ENCODE results near the gene CA4.

The CA4 gene

DNA sequence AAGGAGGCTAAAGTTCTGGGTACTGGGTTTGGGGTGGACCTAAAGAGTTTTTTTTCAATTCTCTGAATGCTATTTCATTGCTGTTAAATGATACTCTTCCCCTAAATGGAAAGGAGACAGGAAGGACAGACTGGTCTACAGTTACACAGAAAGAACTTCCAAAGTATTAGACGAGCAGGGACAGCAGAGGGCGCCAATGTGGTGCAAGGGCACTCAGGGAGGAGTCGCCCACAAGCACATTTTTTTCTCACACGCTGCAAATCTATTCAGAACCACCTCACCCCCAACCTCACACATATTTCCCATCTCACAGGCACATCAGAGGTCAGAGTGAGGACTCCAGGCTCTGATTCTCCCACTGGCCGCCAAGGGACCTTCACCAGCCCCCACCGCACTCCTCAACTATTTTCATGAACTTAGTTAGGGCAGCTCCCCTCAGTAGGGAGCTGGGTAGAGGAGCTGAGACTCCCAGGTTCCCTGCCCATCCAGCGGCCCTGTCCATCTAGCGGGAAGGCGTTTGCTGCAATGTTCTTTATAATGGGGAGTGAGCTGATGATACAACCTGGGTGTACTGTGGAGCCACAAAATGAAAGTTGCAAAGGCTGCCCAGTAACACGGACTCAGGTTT is 6.8 kb upstream of the CA4 start:
- H3K4me1 Mint-ChIP-seq: peaks cover 24% of the 10 kb centered on the region
- no peaks in the 10 kb centered on the region for H3K9me3 Mint-ChIP-seq
- H3K36me3 Mint-ChIP-seq: no peaks in the 10 kb centered on the region
- no peak overlapping the region for H3K27ac Mint-ChIP-seq
- H3K27me3 Mint-ChIP-seq: peaks cover 62% of the 10 kb centered on the region
- no peak overlapping the region for H3K4me3 Mint-ChIP-seq

DNA sequence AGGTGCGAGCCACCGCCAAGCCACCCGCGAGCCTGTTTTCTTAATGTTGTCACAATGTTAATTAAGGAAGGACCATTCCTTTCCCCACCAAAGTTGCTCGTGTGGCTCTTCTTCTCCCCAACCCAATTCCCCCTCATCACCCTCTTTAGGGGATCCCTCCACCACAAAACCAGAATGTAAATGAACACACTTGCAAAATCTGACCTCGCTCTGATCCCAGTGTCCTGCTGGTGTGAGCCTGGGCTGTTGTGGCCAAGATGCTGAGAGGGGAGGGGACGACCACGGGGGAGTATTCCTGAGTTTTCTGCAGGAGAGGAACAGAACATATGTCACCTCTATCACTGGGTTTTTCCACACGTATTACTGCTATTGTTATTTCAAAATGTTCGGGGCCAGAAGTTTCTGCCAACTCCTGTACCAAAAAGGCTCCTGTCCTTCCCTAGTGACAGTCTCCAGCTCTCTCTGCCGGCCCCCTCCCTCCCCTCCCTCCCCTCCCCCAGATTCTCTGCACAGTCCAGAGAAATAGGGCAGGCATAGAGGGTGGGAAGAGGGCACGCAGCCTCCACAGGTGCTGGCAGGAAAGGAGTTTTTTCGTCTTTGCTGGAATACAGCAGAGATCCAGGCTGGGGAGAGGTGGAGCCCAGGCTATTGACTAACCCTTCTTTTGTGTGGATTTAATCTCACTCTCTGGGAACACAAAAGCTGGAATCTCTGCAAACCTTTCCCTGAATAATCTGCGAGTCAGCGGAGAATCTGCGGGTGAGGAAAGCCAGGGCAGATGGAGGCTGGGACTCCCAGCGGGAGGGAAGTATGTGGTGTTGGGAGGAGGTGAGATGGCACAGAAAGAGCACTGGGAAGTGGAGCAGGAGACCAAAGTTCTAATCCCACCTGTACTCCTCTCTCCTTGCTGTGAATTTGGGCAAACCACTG is 4.5 kb upstream of the CA4 start:
- H3K4me1 Mint-ChIP-seq: peaks cover 24% of the 10 kb centered on the region
- H3K27ac Mint-ChIP-seq: no peak overlapping the region
- no peak overlapping the region for H3K4me3 Mint-ChIP-seq
- no peaks in the 10 kb centered on the region for H3K9me3 Mint-ChIP-seq
- H3K36me3 Mint-ChIP-seq: no peaks in the 10 kb centered on the region
- peaks cover 66% of the 10 kb centered on the region for H3K27me3 Mint-ChIP-seq

- Mint-ChIP-seq H3K36me3 (no peaks in the 10 kb centered on the region), H3K27ac (no peak overlapping the region), H3K9me3 (no peaks in the 10 kb centered on the region), H3K4me1 (peaks cover 31% of the 10 kb centered on the region), H3K4me3 (no peak overlapping the region), H3K27me3 (peaks cover 64% of the 10 kb centered on the region)
Observed at GRCh38 chr17:60146206-60146605, 3.6 kb upstream of the CA4 start.

- Mint-ChIP-seq H3K9me3 (no peaks in the 10 kb centered on the region), H3K27me3 (peaks cover 59% of the 10 kb centered on the region), H3K4me1 (peaks cover 30% of the 10 kb centered on the region), H3K27ac (no peak overlapping the region), H3K4me3 (no peak overlapping the region), H3K36me3 (no peaks in the 10 kb centered on the region)
Observed at GRCh38 chr17:60147553-60148223, 2.1 kb upstream of the CA4 start.

GRCh38 chr17:60148373-60148772 is 1.4 kb upstream of the CA4 start:
- H3K27ac Mint-ChIP-seq: no peak overlapping the region
- no peak overlapping the region for H3K4me3 Mint-ChIP-seq
- H3K27me3 Mint-ChIP-seq: peaks cover 54% of the 10 kb centered on the region
- H3K4me1 Mint-ChIP-seq: peaks cover 24% of the 10 kb centered on the region
- no peaks in the 10 kb centered on the region for H3K9me3 Mint-ChIP-seq
- H3K36me3 Mint-ChIP-seq: no peaks in the 10 kb centered on the region

- Mint-ChIP-seq H3K9me3 (no peaks in the 10 kb centered on the region), H3K4me3 (no peak overlapping the region), H3K36me3 (no peaks in the 10 kb centered on the region), H3K27me3 (peaks cover 40% of the 10 kb centered on the region), H3K4me1 (peaks cover 16% of the 10 kb centered on the region), H3K27ac (no peak overlapping the region)
Observed at GRCh38 chr17:60151355-60151754, 1.6 kb downstream of the CA4 start.

GRCh38 chr17:60153606-60154390 is 4.0 kb downstream of the CA4 start:
- H3K4me1 Mint-ChIP-seq: peaks cover 16% of the 10 kb centered on the region
- H3K4me3 Mint-ChIP-seq: no peak overlapping the region
- no peak overlapping the region for H3K27ac Mint-ChIP-seq
- no peaks in the 10 kb centered on the region for H3K36me3 Mint-ChIP-seq
- H3K9me3 Mint-ChIP-seq: no peaks in the 10 kb centered on the region
- H3K27me3 Mint-ChIP-seq: peaks cover 25% of the 10 kb centered on the region

- no peaks in the 10 kb centered on the region for H3K9me3 Mint-ChIP-seq
- H3K27me3 Mint-ChIP-seq: peaks cover 22% of the 10 kb centered on the region
- H3K4me3 Mint-ChIP-seq: no peak overlapping the region
- H3K36me3 Mint-ChIP-seq: no peaks in the 10 kb centered on the region
- no peak overlapping the region for H3K27ac Mint-ChIP-seq
- peaks cover 12% of the 10 kb centered on the region for H3K4me1 Mint-ChIP-seq
Observed at GRCh38 chr17:60154616-60155426, 5.0 kb downstream of the CA4 start.

- no peaks in the 10 kb centered on the region for H3K9me3 Mint-ChIP-seq
- no peak overlapping the region for H3K4me3 Mint-ChIP-seq
- peaks cover 24% of the 10 kb centered on the region for H3K27me3 Mint-ChIP-seq
- H3K4me1 Mint-ChIP-seq: peaks cover 12% of the 10 kb centered on the region
- H3K27ac Mint-ChIP-seq: no peak overlapping the region
- H3K36me3 Mint-ChIP-seq: no peaks in the 10 kb centered on the region
Observed at GRCh38 chr17:60155427-60155814, 5.6 kb downstream of the CA4 start.

DNA sequence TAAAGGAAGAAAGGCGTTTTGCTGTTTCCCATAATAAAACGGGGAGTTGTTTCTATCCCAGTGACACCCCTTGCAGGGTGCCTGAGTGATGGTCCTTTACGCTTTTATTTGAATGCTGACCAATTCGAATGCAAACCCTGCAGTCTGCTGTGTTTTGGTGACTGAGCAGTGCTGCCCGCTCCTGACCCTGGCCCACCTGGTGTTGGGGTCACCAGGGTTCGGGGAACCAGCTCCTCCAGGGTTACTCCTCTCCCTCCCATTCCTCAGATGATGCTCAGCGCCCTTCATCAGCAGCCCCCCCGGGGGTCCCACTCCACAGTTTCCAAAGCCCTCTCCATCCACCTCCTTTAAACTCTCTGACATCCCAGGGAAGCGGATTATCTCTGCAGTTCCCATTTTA is 6.0 kb downstream of the CA4 start:
- Mint-ChIP-seq H3K4me1 (peaks cover 9% of the 10 kb centered on the region), H3K27me3 (peaks cover 23% of the 10 kb centered on the region), H3K36me3 (no peaks in the 10 kb centered on the region), H3K4me3 (no peak overlapping the region), H3K27ac (no peak overlapping the region), H3K9me3 (no peaks in the 10 kb centered on the region)

- no peaks in the 10 kb centered on the region for H3K9me3 Mint-ChIP-seq
- H3K4me3 Mint-ChIP-seq: no peak overlapping the region
- no peaks in the 10 kb centered on the region for H3K4me1 Mint-ChIP-seq
- peaks cover 20% of the 10 kb centered on the region for H3K27me3 Mint-ChIP-seq
- H3K36me3 Mint-ChIP-seq: no peaks in the 10 kb centered on the region
- no peak overlapping the region for H3K27ac Mint-ChIP-seq
Observed at GRCh38 chr17:60156746-60157145, 7.0 kb downstream of the CA4 start.

GRCh38 chr17:60157487-60158040 is 7.8 kb downstream of the CA4 start:
- Mint-ChIP-seq H3K36me3 (no peaks in the 10 kb centered on the region), H3K4me1 (no peaks in the 10 kb centered on the region), H3K9me3 (no peaks in the 10 kb centered on the region), H3K4me3 (no peak overlapping the region), H3K27ac (no peak overlapping the region), H3K27me3 (peaks cover 21% of the 10 kb centered on the region)

- Mint-ChIP-seq H3K4me3 (no peak overlapping the region), H3K4me1 (no peaks in the 10 kb centered on the region), H3K27me3 (peaks cover 17% of the 10 kb centered on the region), H3K9me3 (no peaks in the 10 kb centered on the region), H3K36me3 (no peaks in the 10 kb centered on the region), H3K27ac (no peak overlapping the region)
Observed at GRCh38 chr17:60158751-60159478, 9.1 kb downstream of the CA4 start.

DNA sequence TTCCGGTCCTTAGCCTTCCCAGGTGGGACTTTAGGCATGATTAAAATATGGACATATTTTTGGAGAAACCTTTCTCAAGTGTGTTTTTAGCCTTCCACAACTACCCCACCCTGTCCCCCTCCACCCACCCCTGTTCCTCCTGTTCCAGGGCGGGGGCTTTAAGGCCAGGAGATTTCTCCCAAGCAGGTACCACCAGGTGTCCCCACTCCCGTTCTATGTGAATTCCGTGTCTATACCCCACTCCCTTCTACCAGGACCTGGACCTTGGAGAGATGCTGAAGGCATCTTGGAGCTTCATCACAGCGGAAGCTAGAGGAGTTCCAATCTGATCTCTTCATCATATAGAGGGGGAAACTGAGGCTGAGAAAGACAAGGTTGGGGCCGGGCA is 9.7 kb downstream of the CA4 start:
- Mint-ChIP-seq H3K27me3 (peaks cover 17% of the 10 kb centered on the region), H3K4me3 (no peak overlapping the region), H3K36me3 (no peaks in the 10 kb centered on the region), H3K27ac (no peak overlapping the region), H3K9me3 (no peaks in the 10 kb centered on the region), H3K4me1 (no peaks in the 10 kb centered on the region)

All from activated naive CD4-positive, alpha-beta T cell treated with anti-CD3 and anti-CD28 coated beads, Interleukin-2, amount 50 U/mL, for 24 hours (primary cell).